ENCODE results near the gene SAT2.
A peak's percentile ranks its signal among the peaks of the same experiment; 100 is the strongest.

SAT2 gene

GRCh38 chr17:7627250-7628121, at the start of gene SAT2:
Gene SAT2, minus strand, starts transcription at chr17:7627821. Its CDS starts 186 bp downstream, at chr17:7627635.
- H3K27ac Mint-ChIP-seq, result peak within 1 kb of the TSS; percentile 98
- DNase-seq, result peak; percentile 98
- TF ChIP-seq CTCF (IDR thresholded peaks at IDR 0.05), result no peak
- H3K4me3 Mint-ChIP-seq, result peak within 1 kb of the TSS; percentile 92
- no peaks in the 10 kb centered on the region for H3K9me3 Mint-ChIP-seq
- H3K27me3 Mint-ChIP-seq (ENCODE audit: low read depth, poor library complexity), result peaks cover 9% of the 10 kb centered on the region
- peaks cover 40% of the 10 kb centered on the region for H3K4me1 Mint-ChIP-seq
- H3K36me3 Mint-ChIP-seq (ENCODE audit: low read depth), result peaks cover 10% of the 10 kb centered on the region

- peaks cover 12% of the 10 kb centered on the region for H3K9me3 Mint-ChIP-seq
- H3K27ac Mint-ChIP-seq, result no peak overlapping the region
- H3K36me3 Mint-ChIP-seq (ENCODE audit: low read depth), result peaks cover 52% of the 10 kb centered on the region
- TF ChIP-seq CTCF (IDR thresholded peaks at IDR 0.05), result no peak
- no peak overlapping the region for H3K4me3 Mint-ChIP-seq
- DNase-seq, result no peak
- peaks cover 6% of the 10 kb centered on the region for H3K4me1 Mint-ChIP-seq
- H3K27me3 Mint-ChIP-seq (ENCODE audit: low read depth, poor library complexity), result peaks cover 5% of the 10 kb centered on the region
These were observed 48.9 kb upstream of the SAT2 start for GRCh38 chr17:7676533-7676932.

- Mint-ChIP-seq H3K4me1 (peaks cover 6% of the 10 kb centered on the region), H3K36me3 (ENCODE audit: low read depth) (peaks cover 65% of the 10 kb centered on the region), H3K9me3 (peaks cover 12% of the 10 kb centered on the region), H3K27ac (no peak overlapping the region), H3K4me3 (no peak overlapping the region), H3K27me3 (ENCODE audit: low read depth, poor library complexity) (peaks cover 5% of the 10 kb centered on the region)
- no peak for TF ChIP-seq CTCF (IDR thresholded peaks at IDR 0.05)
- DNase-seq, result no peak
These were observed 47.3 kb upstream of the SAT2 start for GRCh38 chr17:7674934-7675333.

- H3K27ac Mint-ChIP-seq, result no peak overlapping the region
- TF ChIP-seq CTCF (IDR thresholded peaks at IDR 0.05), result peak; percentile 34
- H3K4me3 Mint-ChIP-seq, result no peak overlapping the region
- DNase-seq, result peak; percentile 33
- peaks cover 75% of the 10 kb centered on the region for H3K36me3 Mint-ChIP-seq (ENCODE audit: low read depth)
- H3K27me3 Mint-ChIP-seq (ENCODE audit: low read depth, poor library complexity), result peaks cover 5% of the 10 kb centered on the region
- H3K9me3 Mint-ChIP-seq, result peaks cover 12% of the 10 kb centered on the region
- H3K4me1 Mint-ChIP-seq, result peaks cover 6% of the 10 kb centered on the region
These were observed 45.6 kb upstream of the SAT2 start for GRCh38 chr17:7673239-7673638.

- Mint-ChIP-seq H3K4me1 (no peaks in the 10 kb centered on the region), H3K9me3 (peaks cover 5% of the 10 kb centered on the region), H3K27ac (no peak overlapping the region), H3K4me3 (no peak overlapping the region), H3K27me3 (ENCODE audit: low read depth, poor library complexity) (no peaks in the 10 kb centered on the region), H3K36me3 (ENCODE audit: low read depth) (peaks cover 57% of the 10 kb centered on the region)
- no peak for TF ChIP-seq CTCF (IDR thresholded peaks at IDR 0.05)
- DNase-seq, result no peak
These were observed 40.9 kb upstream of the SAT2 start for GRCh38 chr17:7668482-7668881.
